HL-60 (cell line): Measurements from ENCODE around the gene CNTNAP5.

Source experiments
- CTCF ChIP-seq: IDR thresholded peaks from one replicate; pipeline ENCODE4 v1.5.1; 2011; ENCODE audit warnings: low read length, control low read depth, inconsistent platforms; ENCODE audit not compliant: insufficient read depth
- POLR2AphosphoS5 ChIP-seq: IDR thresholded peaks from 2 replicates; pipeline ENCODE4 v1.6.1; 2012; ENCODE audit warnings: low read depth
- REST ChIP-seq: IDR thresholded peaks from 2 replicates; pipeline ENCODE4 v1.6.1; 2012; ENCODE audit warnings: low read depth; ENCODE audit not compliant: insufficient replicate concordance
- SPI1 ChIP-seq: IDR thresholded peaks from 2 replicates; pipeline ENCODE4 v1.6.1; 2012; ENCODE audit warnings: low read depth, mild to moderate bottlenecking, borderline replicate concordance

DNA sequence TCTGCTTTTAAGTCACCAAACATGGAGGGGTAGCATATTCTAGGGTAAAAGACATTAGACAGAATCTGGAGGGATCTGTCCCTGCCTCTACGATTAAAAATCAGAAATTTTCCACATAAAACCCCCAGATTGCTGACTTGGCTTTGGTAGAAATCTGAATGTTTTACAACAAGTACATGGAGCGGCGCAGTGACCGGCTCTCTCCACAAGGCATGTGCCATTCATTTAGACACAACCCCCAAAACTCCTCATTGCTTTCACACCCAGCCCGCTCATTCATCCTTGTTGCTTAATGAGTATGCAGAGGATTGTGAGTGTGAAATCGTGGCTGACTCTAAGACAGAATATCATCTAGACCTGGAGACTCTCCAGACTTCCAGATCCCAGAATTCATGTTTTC lies 140.6 kb downstream of the CNTNAP5 start:
- TF ChIP-seq POLR2AphosphoS5: no peak
- TF ChIP-seq CTCF: no peak
- TF ChIP-seq SPI1: no peak
- TF ChIP-seq REST: no peak
